Right atrium auricular region (tissue), 2 donors: ENCODE data around the gene TTC23. TPM values are rescaled to one million over a fixed set of nuclear protein-coding genes. Genes with fewer than 3 reads are reported as not detected.

Source experiments
- DNase-seq: peaks from one replicate; pipeline ENCODE4 v3.0.0-alpha.2; 2019; ENCODE audit warnings: low spot score
- H3K27ac ChIP-seq, 2 donors: fragments of 200-600 bp; sonication (generic); 1 replicate in 1 of 2; 2 replicates in 1 of 2; pipeline ENCODE4 v1.5.1; 2016 to 2019
- H3K27me3 ChIP-seq, 2 donors: fragments of 200-600 bp; sonication (generic); one replicate each; pipeline versions ENCODE4 v1.5.1 to v1.6.0; 2017 to 2019
- H3K36me3 ChIP-seq: fragments of 200-600 bp; sonication (generic); one replicate; pipeline ENCODE4 v1.5.1; 2016
- H3K4me1 ChIP-seq, 2 donors: fragments of 200-600 bp; sonication (generic); one replicate each; pipeline versions ENCODE4 v1.5.1 to v1.6.0; 2017 to 2019
- H3K4me3 ChIP-seq, 2 donors: fragments of 200-600 bp; sonication (generic); 1 replicate in 1 of 2; 2 replicates in 1 of 2; pipeline ENCODE4 v1.5.1; 2017 to 2019; ENCODE audit warnings: mild to moderate bottlenecking in 1 of 2, moderate library complexity in 1 of 2
- H3K9me3 ChIP-seq, 2 donors: fragments of 200-600 bp; sonication (generic); one replicate each; pipeline ENCODE4 v1.5.1; 2019
- CTCF ChIP-seq, 2 donors: fragments of 200-600 bp; sonication (generic); IDR thresholded peaks; one replicate each; pipeline ENCODE4 v1.5.1; 2019; ENCODE audit warnings: antibody characterized with exemption in 2 of 2
- total RNA-seq, 2 donors: library from RNA; depleted of rRNA; stranded (reverse); fragments of >200 nt; gene quantifications; one replicate each; pipeline ENCODE4 v1.1.0, GENCODE V29; 2016

The TTC23 gene
- total RNA-seq, 2 donors from 2014 or later, result 13.6 to 14.6 TPM

DNA sequence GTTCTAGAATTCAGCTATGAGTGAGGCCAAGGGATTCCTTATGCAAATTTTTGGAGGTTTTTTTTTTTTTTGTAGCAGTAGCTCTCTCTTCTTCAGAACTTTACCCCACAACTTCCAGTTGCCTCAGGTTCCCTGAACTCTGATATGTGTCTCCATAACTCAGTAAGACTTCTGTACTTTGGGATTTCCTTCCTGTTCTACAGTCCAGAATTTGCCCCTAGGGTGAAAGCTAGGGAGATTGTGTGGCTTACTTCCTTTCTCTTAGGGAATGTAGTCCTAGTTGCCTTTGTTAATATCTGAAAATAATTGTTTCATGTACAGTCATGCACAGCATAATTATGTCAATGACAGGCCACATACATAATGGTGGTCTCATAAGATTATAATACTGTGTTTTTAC is 32.7 kb upstream of the TTC23 start:
- Histone ChIP-seq H3K4me3 (no peak overlapping the region), H3K4me1 (no peaks in the 10 kb centered on the region), H3K27ac (no peak overlapping the region), H3K9me3 (no peaks in the 10 kb centered on the region), H3K27me3 (no peaks in the 10 kb centered on the region), H3K36me3 (no peaks in the 10 kb centered on the region)
- TF ChIP-seq CTCF (IDR thresholded peaks at IDR 0.05), result no peak
- no peak for DNase-seq

DNA sequence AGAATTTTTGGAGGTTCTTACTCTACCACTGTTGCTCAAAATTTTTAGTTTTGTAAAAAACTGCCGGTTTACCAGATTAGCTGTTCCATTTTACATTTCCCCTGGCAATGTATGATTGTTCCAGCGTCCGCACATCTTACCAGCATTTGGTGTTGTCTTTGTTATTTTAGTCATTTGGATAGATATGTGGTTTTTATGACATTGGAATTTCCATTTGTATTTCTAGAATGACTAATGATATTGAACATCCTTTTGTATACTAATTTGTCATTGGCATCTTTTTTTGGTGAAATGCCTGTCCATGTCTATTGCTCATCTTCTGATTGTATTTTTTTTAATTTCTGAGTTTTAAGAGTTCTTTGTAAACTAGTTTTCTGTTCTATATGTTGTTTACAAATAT is 30.4 kb upstream of the TTC23 start:
- no peak for DNase-seq
- no peak overlapping the region for H3K27ac ChIP-seq
- H3K36me3 ChIP-seq, result no peaks in the 10 kb centered on the region
- no peaks in the 10 kb centered on the region for H3K4me1 ChIP-seq
- H3K9me3 ChIP-seq, result no peaks in the 10 kb centered on the region
- H3K4me3 ChIP-seq, result no peak overlapping the region
- no peak for TF ChIP-seq CTCF (IDR thresholded peaks at IDR 0.05)
- no peaks in the 10 kb centered on the region for H3K27me3 ChIP-seq

DNA sequence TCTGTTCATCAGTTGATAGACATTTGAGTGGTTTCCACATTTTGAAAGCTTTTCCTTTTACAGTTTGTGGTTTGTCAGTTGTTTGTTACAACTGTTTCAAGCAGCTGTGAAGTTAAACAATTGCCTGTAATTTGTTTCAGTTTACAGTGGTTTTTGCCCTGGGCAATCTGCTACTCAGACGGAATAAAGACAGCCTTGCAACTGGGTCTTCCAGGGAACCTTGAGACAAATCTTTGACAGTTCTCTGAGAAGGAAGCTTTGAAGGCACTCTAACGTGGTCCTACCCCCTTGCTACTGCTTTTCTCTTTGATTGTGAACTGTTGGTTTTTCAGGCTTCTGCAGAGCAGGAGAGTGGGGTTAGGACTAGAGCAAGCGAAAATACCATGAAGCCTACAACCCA is 29.9 kb upstream of the TTC23 start:
- DNase-seq, result no peak
- Histone ChIP-seq H3K27me3 (no peaks in the 10 kb centered on the region), H3K4me1 (no peaks in the 10 kb centered on the region), H3K9me3 (no peaks in the 10 kb centered on the region), H3K27ac (no peak overlapping the region), H3K4me3 (no peak overlapping the region), H3K36me3 (no peaks in the 10 kb centered on the region)
- no peak for TF ChIP-seq CTCF (IDR thresholded peaks at IDR 0.05)

- DNase-seq, result no peak
- no peak for TF ChIP-seq CTCF (IDR thresholded peaks at IDR 0.05)
- Histone ChIP-seq H3K27me3 (no peaks in the 10 kb centered on the region), H3K27ac (no peak overlapping the region), H3K4me1 (no peaks in the 10 kb centered on the region), H3K4me3 (no peak overlapping the region), H3K9me3 (no peaks in the 10 kb centered on the region), H3K36me3 (no peaks in the 10 kb centered on the region)
These were observed 26.2 kb upstream of the TTC23 start for GRCh38 chr15:99275525-99276128.

DNA sequence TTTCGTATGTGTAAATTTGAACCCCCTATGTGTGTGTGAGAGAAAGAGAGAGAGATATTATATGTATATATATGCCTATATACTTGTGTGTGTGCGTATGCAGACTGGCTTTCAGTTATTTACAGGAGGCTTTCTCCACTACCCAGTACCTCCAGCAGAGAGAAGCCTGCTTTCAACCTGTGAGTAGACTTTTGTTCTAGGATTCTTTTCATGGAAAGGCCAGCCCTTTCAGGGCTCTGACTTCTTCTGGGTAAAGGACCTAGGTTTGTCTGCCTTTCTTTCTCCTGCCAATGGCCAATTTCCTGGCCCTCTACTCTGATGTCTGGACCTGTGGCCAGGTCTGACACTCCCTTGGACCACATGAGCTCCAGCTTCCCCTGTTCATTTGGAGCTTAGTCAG is 25.7 kb upstream of the TTC23 start:
- no peaks in the 10 kb centered on the region for H3K4me1 ChIP-seq
- no peak for TF ChIP-seq CTCF (IDR thresholded peaks at IDR 0.05)
- H3K27me3 ChIP-seq, result no peaks in the 10 kb centered on the region
- no peaks in the 10 kb centered on the region for H3K36me3 ChIP-seq
- H3K27ac ChIP-seq, result no peak overlapping the region
- no peak for DNase-seq
- H3K9me3 ChIP-seq, result no peaks in the 10 kb centered on the region
- no peak overlapping the region for H3K4me3 ChIP-seq

- Histone ChIP-seq H3K27me3 (no peaks in the 10 kb centered on the region), H3K4me3 (no peak overlapping the region), H3K4me1 (no peaks in the 10 kb centered on the region), H3K27ac (no peak overlapping the region), H3K9me3 (no peaks in the 10 kb centered on the region), H3K36me3 (no peaks in the 10 kb centered on the region)
- no peak for TF ChIP-seq CTCF (IDR thresholded peaks at IDR 0.05)
- DNase-seq, result no peak
These were observed 24.4 kb upstream of the TTC23 start for GRCh38 chr15:99273801-99274200.
